Upper lobe of right lung (tissue), 1 donor: Measurements from ENCODE around the gene ZBTB17. TPM values are rescaled to one million over a fixed set of nuclear protein-coding genes. Genes with fewer than 3 reads are reported as not detected.
"Not testable (repeated sequence)": the region's sequence is repeated elsewhere in the genome, so short reads cannot be mapped to it uniquely, and the experiment has no call there.

Experiments used
- ATAC-seq: fragments of 200-7000 bp; cut with Tn5 transposase; one replicate; pipeline ENCODE4 v1.9.1; 2020; ENCODE audit warnings: mild to moderate bottlenecking, moderate library complexity
- DNase-seq: peaks from one replicate; pipeline ENCODE4 v3.0.0-alpha.2; 2020
- H3K27ac ChIP-seq: fragments of 200-600 bp; one replicate; pipeline ENCODE4 v1.8.0; 2022
- H3K27me3 ChIP-seq: fragments of 200-600 bp; one replicate; pipeline ENCODE4 v1.8.0; 2022; ENCODE audit warnings: mild to moderate bottlenecking
- H3K36me3 ChIP-seq: fragments of 200-600 bp; one replicate; pipeline ENCODE4 v1.8.0; 2022
- H3K4me1 ChIP-seq: fragments of 200-600 bp; one replicate; pipeline ENCODE4 v1.8.0; 2022
- H3K4me3 ChIP-seq: fragments of 200-600 bp; one replicate; pipeline ENCODE4 v1.8.0; 2022; ENCODE audit warnings: mild to moderate bottlenecking
- H3K9me3 ChIP-seq: fragments of 200-600 bp; one replicate; pipeline ENCODE4 v1.8.0; 2022
- intact Hi-C: fragments of 100-400 bp; cut with DNase I; formaldehyde crosslinking; loops from one replicate; pipeline ENCODE4 v1.11.0; 2022
- total RNA-seq: library from RNA; stranded (reverse); fragmentation: NEBNext Ultra II Directional; extraction: Animal tissue kit (Norgen Biotek cat#: 25700); gene quantifications from one replicate; pipeline ENCODE4 v1.2.1, GENCODE V29; 2021
- TF ChIP-seq, protein P1 (sequence below): fragments of 200-600 bp; IDR thresholded peaks from one replicate; pipeline ENCODE4 v1.8.0; 2022; ENCODE audit warnings: antibody characterized with exemption
- donor health status: DM: no; HTN: yes; CAD: no; lungs with severe emphysema.

The ZBTB17 gene
- total RNA-seq, 1 donor from 2014 or later = 42.3 TPM

DNA sequence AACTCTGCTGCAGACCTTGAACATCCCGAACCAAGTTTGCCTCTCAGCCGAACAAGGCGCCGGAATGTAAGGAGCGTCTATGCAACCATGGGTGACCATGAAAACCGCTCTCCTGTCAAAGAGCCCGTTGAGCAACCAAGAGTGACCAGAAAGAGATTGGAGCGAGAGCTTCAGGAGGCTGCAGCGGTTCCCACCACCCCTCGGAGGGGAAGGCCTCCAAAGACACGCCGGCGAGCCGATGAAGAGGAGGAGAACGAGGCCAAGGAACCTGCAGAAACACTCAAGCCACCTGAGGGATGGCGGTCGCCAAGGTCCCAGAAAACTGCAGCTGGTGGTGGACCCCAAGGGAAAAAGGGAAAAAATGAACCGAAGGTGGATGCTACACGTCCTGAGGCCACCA lies 44.0 kb downstream of the ZBTB17 start:
- Histone ChIP-seq H3K27ac (no peak overlapping the region), H3K9me3 (no peaks in the 10 kb centered on the region), H3K4me1 (no peaks in the 10 kb centered on the region), H3K27me3 (no peaks in the 10 kb centered on the region), H3K36me3 (peaks cover 98% of the 10 kb centered on the region), H3K4me3 (no peak overlapping the region)
- DNase-seq (peak; percentile 41), ATAC-seq (no peak)
- TF ChIP-seq, protein P1, sequence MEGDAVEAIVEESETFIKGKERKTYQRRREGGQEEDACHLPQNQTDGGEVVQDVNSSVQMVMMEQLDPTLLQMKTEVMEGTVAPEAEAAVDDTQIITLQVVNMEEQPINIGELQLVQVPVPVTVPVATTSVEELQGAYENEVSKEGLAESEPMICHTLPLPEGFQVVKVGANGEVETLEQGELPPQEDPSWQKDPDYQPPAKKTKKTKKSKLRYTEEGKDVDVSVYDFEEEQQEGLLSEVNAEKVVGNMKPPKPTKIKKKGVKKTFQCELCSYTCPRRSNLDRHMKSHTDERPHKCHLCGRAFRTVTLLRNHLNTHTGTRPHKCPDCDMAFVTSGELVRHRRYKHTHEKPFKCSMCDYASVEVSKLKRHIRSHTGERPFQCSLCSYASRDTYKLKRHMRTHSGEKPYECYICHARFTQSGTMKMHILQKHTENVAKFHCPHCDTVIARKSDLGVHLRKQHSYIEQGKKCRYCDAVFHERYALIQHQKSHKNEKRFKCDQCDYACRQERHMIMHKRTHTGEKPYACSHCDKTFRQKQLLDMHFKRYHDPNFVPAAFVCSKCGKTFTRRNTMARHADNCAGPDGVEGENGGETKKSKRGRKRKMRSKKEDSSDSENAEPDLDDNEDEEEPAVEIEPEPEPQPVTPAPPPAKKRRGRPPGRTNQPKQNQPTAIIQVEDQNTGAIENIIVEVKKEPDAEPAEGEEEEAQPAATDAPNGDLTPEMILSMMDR = no peak
- intact Hi-C loops = no loop called here

DNA sequence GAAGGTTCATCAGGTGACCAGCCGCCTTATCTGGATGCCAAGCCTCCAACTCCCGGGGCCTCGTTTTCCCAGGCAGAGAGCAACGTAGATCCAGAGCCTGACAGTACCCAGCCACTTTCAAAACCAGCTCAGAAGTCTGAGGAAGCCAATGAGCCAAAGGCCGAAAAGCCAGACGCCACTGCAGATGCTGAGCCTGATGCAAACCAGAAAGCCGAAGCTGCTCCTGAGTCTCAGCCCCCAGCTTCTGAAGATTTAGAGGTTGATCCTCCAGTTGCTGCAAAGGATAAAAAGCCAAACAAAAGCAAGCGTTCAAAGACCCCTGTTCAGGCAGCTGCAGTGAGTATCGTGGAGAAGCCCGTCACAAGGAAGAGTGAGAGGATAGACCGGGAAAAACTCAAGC lies 44.5 kb downstream of the ZBTB17 start:
- Histone ChIP-seq H3K27me3 (no peaks in the 10 kb centered on the region), H3K36me3 (peaks cover 98% of the 10 kb centered on the region), H3K4me1 (no peaks in the 10 kb centered on the region), H3K9me3 (no peaks in the 10 kb centered on the region), H3K27ac (no peak overlapping the region), H3K4me3 (no peak overlapping the region)
- ATAC-seq (no peak), DNase-seq (peak; percentile 40)
- intact Hi-C loops = no loop called here
- TF ChIP-seq, protein P1 = no peak

DNA sequence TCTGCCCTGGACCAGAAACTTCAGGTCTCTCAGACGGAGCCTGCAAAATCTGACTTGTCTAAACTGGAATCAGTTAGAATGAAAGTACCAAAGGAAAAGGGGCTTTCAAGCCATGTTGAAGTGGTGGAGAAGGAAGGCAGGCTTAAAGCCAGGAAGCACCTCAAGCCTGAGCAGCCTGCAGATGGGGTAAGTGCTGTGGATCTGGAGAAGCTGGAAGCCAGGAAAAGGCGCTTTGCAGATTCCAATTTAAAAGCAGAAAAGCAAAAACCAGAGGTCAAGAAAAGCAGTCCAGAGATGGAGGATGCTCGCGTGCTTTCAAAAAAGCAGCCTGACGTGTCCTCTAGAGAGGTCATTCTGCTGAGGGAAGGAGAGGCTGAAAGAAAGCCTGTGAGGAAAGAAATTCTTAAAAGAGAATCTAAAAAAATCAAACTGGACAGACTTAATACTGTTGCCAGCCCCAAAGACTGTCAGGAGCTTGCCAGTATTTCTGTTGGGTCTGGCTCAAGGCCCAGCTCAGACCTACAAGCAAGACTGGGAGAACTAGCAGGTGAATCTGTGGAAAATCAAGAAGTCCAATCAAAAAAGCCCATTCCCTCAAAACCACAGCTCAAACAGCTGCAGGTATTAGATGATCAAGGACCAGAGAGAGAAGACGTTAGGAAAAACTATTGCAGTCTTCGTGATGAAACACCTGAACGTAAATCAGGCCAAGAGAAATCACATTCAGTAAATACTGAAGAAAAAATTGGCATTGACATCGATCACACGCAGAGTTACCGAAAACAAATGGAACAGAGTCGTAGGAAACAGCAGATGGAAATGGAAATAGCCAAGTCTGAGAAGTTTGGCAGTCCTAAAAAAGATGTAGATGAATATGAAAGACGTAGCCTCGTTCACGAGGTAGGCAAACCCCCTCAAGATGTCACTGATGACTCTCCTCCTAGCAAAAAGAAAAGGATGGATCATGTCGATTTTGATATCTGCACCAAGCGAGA lies 46.6 kb downstream of the ZBTB17 start:
- H3K4me1 ChIP-seq = no peaks in the 10 kb centered on the region
- TF ChIP-seq, protein P1 = no peak
- DNase-seq (no peak), ATAC-seq (no peak)
- H3K4me3 ChIP-seq = no peak overlapping the region
- no peaks in the 10 kb centered on the region for H3K9me3 ChIP-seq
- H3K36me3 ChIP-seq = peaks cover 100% of the 10 kb centered on the region
- no peaks in the 10 kb centered on the region for H3K27me3 ChIP-seq
- intact Hi-C loops = no loop called here
- H3K27ac ChIP-seq = no peak overlapping the region

DNA sequence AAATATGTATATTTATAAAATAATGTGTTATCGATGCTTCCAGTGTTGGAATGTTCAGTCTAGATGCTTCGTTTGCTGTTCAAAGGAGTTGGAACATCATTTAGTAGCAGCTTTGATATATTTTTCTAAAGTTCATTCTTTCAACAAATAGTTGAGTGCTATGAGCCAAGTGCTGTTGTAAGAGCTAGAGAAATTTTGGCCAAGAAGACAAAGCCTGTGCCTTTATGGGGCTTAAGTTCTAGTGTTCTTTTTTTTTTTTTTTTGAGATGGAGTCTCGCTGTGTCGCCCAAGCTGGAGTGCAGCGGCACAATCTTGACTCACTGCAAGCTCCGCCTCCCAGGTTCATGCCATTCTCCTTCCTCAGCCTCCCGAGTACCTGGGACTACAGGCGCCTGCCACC lies 49.5 kb downstream of the ZBTB17 start:
- H3K9me3 ChIP-seq, DNase-seq, intact Hi-C loops, H3K4me1 ChIP-seq, ATAC-seq, H3K27ac ChIP-seq, H3K27me3 ChIP-seq, H3K4me3 ChIP-seq: not testable (repeated sequence)
- peaks cover 100% of the 10 kb centered on the region for H3K36me3 ChIP-seq

DNA sequence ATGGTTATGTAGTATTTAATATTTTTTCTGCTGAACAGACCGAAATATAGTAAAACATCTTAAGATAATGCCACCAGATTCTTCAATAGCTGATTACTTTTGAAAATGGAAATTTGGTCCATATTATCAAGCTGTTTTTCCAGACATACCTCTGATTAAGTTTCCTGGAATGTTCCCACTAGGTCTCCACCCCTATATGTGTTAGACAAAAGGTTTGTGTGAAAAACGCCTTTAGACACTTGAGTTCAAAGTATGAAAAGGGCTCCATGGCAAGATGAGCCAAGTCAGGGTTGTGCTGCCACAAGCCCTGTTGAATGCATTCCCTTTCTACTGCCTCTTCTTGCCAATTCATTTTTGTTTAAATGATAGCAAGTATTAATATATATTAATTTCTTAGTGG lies 52.7 kb downstream of the ZBTB17 start:
- Histone ChIP-seq H3K9me3 (no peaks in the 10 kb centered on the region), H3K4me3 (no peak overlapping the region), H3K4me1 (no peaks in the 10 kb centered on the region), H3K36me3 (peaks cover 100% of the 10 kb centered on the region), H3K27me3 (no peaks in the 10 kb centered on the region), H3K27ac (no peak overlapping the region)
- TF ChIP-seq, protein P1 = no peak
- ATAC-seq (no peak), DNase-seq (no peak)
- intact Hi-C loops = no loop called here

DNA sequence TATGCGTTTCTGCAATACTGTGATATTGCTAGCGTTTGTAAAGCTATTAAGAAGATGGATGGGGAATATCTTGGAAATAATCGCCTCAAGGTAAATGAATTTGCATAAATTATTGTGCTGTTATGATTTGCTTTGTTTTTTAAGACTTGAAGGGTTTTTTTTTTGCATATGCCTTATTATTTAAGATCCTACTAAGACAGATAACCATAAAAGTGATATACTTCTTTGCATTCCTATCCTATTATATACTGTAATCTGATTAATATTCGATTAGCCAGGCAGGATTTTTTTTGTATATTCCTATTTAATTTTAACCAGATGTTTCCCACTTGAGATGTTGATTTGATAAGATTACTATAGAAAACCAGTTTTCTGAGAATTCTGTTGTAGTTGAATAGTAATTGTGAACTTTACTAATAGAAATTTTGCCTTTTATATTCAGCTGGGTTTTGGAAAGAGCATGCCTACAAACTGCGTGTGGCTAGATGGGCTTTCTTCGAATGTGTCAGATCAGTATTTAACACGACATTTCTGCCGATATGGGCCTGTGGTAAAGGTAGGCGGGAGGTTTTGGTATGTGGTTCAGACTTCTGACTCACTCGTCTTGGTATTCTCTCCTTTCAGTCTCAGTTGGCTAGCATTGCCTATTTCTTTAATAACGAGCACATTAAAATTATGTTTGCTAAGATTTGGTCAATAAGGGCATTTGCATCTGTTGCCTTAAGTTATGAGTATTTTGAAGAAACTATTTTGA lies 56.8 kb downstream of the ZBTB17 start:
- ATAC-seq = no peak
- TF ChIP-seq, protein P1 = no peak
- H3K27me3 ChIP-seq = no peaks in the 10 kb centered on the region
- peaks cover 92% of the 10 kb centered on the region for H3K36me3 ChIP-seq
- DNase-seq = no peak
- H3K9me3 ChIP-seq = no peaks in the 10 kb centered on the region
- intact Hi-C loops = no loop called here
- H3K27ac ChIP-seq = no peak overlapping the region
- no peak overlapping the region for H3K4me3 ChIP-seq
- H3K4me1 ChIP-seq = peaks cover 20% of the 10 kb centered on the region
